H1 (cell line): ENCODE measurements around the gene TXNDC8. TPM values are rescaled to one million over a fixed set of nuclear protein-coding genes. Genes with fewer than 3 reads are reported as not detected.

Experiments
- CTCF ChIA-PET: fragments of 300-600 bp; sonication (Branson Sonifier 250); formaldehyde crosslinking; loops from one replicate; lab custom pipeline; 2021; ENCODE audit not compliant: partially characterized antibody; lab: Charles Lee
- POLR2A ChIA-PET: fragments of 300-600 bp; sonication (Branson Sonifier 250); formaldehyde crosslinking; loops from one replicate; lab custom pipeline; 2021; ENCODE audit warnings: inconsistent platforms; ENCODE audit not compliant: partially characterized antibody; lab: Charles Lee
- DNase-seq, 2 experiments: peaks; one replicate each; pipeline versions ENCODE4 v3.0.0 to v3.0.0-alpha.2; 2010 to 2022; ENCODE audit warnings: low spot score in 2 of 2, low read depth in 1 of 2, mixed read lengths in 1 of 2
- FAIRE-seq: peaks from 2 replicates; lab custom pipeline; 2011; peaks lifted over from hg19 to GRCh38; lab: Jason Lieb, UNC
- H2AFZ ChIP-seq: 2 replicates; pipeline ENCODE4 v1.8.1; 2012; ENCODE audit warnings: low read length, inconsistent platforms
- H2AK5ac ChIP-seq: 2 replicates; pipeline ENCODE4 v1.6.1; 2013; ENCODE audit warnings: low read depth, low read length
- H2BK120ac ChIP-seq: replicated peaks from 2 replicates; pipeline ENCODE3; 2013; ENCODE audit warnings: low read depth, low read length, inconsistent platforms
- H2BK12ac ChIP-seq: 2 replicates; pipeline ENCODE4 v1.6.1; 2013; ENCODE audit warnings: low read depth, low read length
- H2BK15ac ChIP-seq: 2 replicates; pipeline ENCODE4 v1.6.1; 2013; ENCODE audit warnings: low read length
- H2BK20ac ChIP-seq: 2 replicates; pipeline ENCODE4 v1.6.1; 2013; ENCODE audit warnings: low read length
- H2BK5ac ChIP-seq: 2 replicates; pipeline ENCODE4 v1.6.1; 2013; ENCODE audit warnings: low read depth, low read length
- H3K14ac ChIP-seq: 2 replicates; pipeline ENCODE4 v1.6.1; 2013; ENCODE audit warnings: inconsistent platforms; ENCODE audit not compliant: insufficient read length
- H3K18ac ChIP-seq: 2 replicates; pipeline ENCODE4 v1.6.1; 2013; ENCODE audit warnings: low read length; ENCODE audit errors: extremely low read depth
- H3K23ac ChIP-seq: 2 replicates; pipeline ENCODE4 v1.6.1; 2013; ENCODE audit warnings: inconsistent platforms; ENCODE audit not compliant: insufficient read length
- H3K23me2 ChIP-seq: 2 replicates; pipeline ENCODE4 v1.6.1; 2013; ENCODE audit warnings: low read depth, low read length
- H3K27ac ChIP-seq: 2 replicates; pipeline ENCODE4 v1.6.1; 2011; ENCODE audit warnings: low read depth, low read length, inconsistent platforms
- H3K27me3 ChIP-seq, 4 experiments: replicated peaks in 1 of 4; 1 replicate in 1 of 4; 2 replicates in 3 of 4; pipeline versions ENCODE4 v1.6.1 to v1.8.1; 2011 to 2013; ENCODE audit warnings: low read length in 3 of 4, mild to moderate bottlenecking in 3 of 4, inconsistent platforms in 2 of 4, mixed read lengths in 2 of 4, moderate library complexity in 1 of 4; ENCODE audit not compliant: control insufficient read depth in 3 of 4, insufficient read depth in 3 of 4; ENCODE audit errors: extremely low read depth in 1 of 4
- H3K36me3 ChIP-seq, 4 experiments: 2 replicates each; pipeline versions ENCODE4 v1.6.1 to v1.8.1; 2011 to 2013; ENCODE audit warnings: mild to moderate bottlenecking in 4 of 4, low read length in 3 of 4, moderate library complexity in 2 of 4, control low read depth in 1 of 4, inconsistent platforms in 1 of 4; ENCODE audit not compliant: insufficient read depth in 4 of 4, control insufficient read depth in 2 of 4
- H3K4ac ChIP-seq: replicated peaks from 2 replicates; pipeline ENCODE3; 2013; ENCODE audit warnings: low read length, low read depth, mixed read lengths, inconsistent platforms; ENCODE audit not compliant: insufficient read length
- H3K4me1 ChIP-seq, 4 experiments: replicated peaks in 1 of 4; 1 replicate in 1 of 4; 2 replicates in 3 of 4; pipeline versions ENCODE4 v1.6.1 to v1.8.1; 2011 to 2013; ENCODE audit warnings: low read length in 3 of 4, inconsistent platforms in 2 of 4, mixed read lengths in 1 of 4; ENCODE audit not compliant: insufficient read depth in 4 of 4, control insufficient read depth in 3 of 4
- H3K4me2 ChIP-seq, 2 experiments: 2 replicates each; pipeline versions ENCODE4 v1.6.1 to v1.8.1; 2011 to 2013; ENCODE audit warnings: low read depth in 2 of 2, low read length in 2 of 2, control low read depth in 1 of 2, inconsistent platforms in 1 of 2, mild to moderate bottlenecking in 1 of 2; ENCODE audit not compliant: insufficient read depth in 1 of 2
- H3K4me3 ChIP-seq, 4 experiments: fragments of 200-600, 300-600 bp in 1 of 4; sonication (generic), shearing (Covaris generic), sonication (Bioruptor Twin) in 1 of 4; 2 replicates each; pipeline versions ENCODE4 v1.5.1 to v1.8.1; 2011 to 2016; ENCODE audit warnings: low read length in 4 of 4, low read depth in 3 of 4, control low read depth in 2 of 4, inconsistent platforms in 2 of 4, mild to moderate bottlenecking in 2 of 4, mixed read lengths in 1 of 4, moderate library complexity in 1 of 4; ENCODE audit not compliant: insufficient read depth in 2 of 4; ENCODE audit errors: extremely low read depth in 1 of 4
- H3K56ac ChIP-seq: replicated peaks from 2 replicates; pipeline ENCODE3; 2013; ENCODE audit warnings: low read depth, mild to moderate bottlenecking, mixed read lengths, low read length, inconsistent platforms; ENCODE audit not compliant: insufficient read length
- H3K79me1 ChIP-seq: 2 replicates; pipeline ENCODE4 v1.6.1; 2013; ENCODE audit warnings: low read depth, low read length, control low read depth
- H3K79me2 ChIP-seq, 2 experiments: 2 replicates each; pipeline versions ENCODE4 v1.6.1 to v1.8.1; 2012 to 2013; ENCODE audit warnings: low read length in 2 of 2, mild to moderate bottlenecking in 2 of 2, inconsistent platforms in 1 of 2; ENCODE audit not compliant: insufficient read depth in 2 of 2, control insufficient read depth in 1 of 2
- H3K9ac ChIP-seq, 4 experiments: replicated peaks in 1 of 4; 1 replicate in 1 of 4; 2 replicates in 3 of 4; pipeline versions ENCODE4 v1.6.1 to v1.8.1; 2011 to 2013; ENCODE audit warnings: low read depth in 3 of 4, low read length in 3 of 4, control low read depth in 2 of 4, mild to moderate bottlenecking in 2 of 4, moderate library complexity in 2 of 4, inconsistent platforms in 1 of 4; ENCODE audit errors: extremely low read depth in 1 of 4
- H3K9me3 ChIP-seq, 2 experiments: 2 replicates each; pipeline versions ENCODE4 v1.6.1 to v1.8.1; 2012 to 2013; ENCODE audit warnings: mild to moderate bottlenecking in 2 of 2, moderate library complexity in 2 of 2, control low read depth in 1 of 2, inconsistent platforms in 1 of 2, low read depth in 1 of 2, low read length in 1 of 2, mixed read lengths in 1 of 2; ENCODE audit not compliant: insufficient read depth in 2 of 2
- H4K20me1 ChIP-seq, 2 experiments: replicated peaks in 1 of 2; 2 replicates each; pipeline versions ENCODE3 to v1.8.1; 2011 to 2013; ENCODE audit warnings: inconsistent platforms in 2 of 2, low read length in 2 of 2, mild to moderate bottlenecking in 1 of 2; ENCODE audit not compliant: insufficient read depth in 2 of 2, control insufficient read depth in 1 of 2
- H4K5ac ChIP-seq: 2 replicates; pipeline ENCODE4 v1.6.1; 2013; ENCODE audit warnings: low read length, low read depth, mixed read lengths, inconsistent platforms; ENCODE audit not compliant: insufficient read length
- H4K8ac ChIP-seq: 2 replicates; pipeline ENCODE4 v1.8.0; 2013; ENCODE audit warnings: mild to moderate bottlenecking, moderate library complexity, low read length, inconsistent platforms; ENCODE audit not compliant: insufficient read depth; ENCODE audit errors: extremely low read depth
- H4K91ac ChIP-seq: replicated peaks from 2 replicates; pipeline ENCODE3; 2013; ENCODE audit warnings: low read length, mixed read lengths, inconsistent platforms; ENCODE audit not compliant: insufficient read length
- ATF3 ChIP-seq: IDR thresholded peaks from 2 replicates; pipeline ENCODE4 v1.6.1; 2011; ENCODE audit warnings: low read depth, mild to moderate bottlenecking, low read length; ENCODE audit not compliant: insufficient read depth
- TEAD4 ChIP-seq: IDR thresholded peaks from 2 replicates; pipeline ENCODE4 v1.6.1; 2012; ENCODE audit warnings: low read depth, low read length, inconsistent platforms, mixed read lengths
- WGBS, 2 experiments: shearing (Covaris generic) in 1 of 2; methylation state at CpG; one replicate each; pipeline versions ENCODE4 v1.1.6 to v1.1.7; 2013 to 2015; ENCODE audit warnings: low lambda C conversion rate in 2 of 2, mixed read lengths in 2 of 2, inconsistent platforms in 1 of 2, low coverage in 1 of 2, missing lambda C conversion rate in 1 of 2; ENCODE audit not compliant: insufficient replicate concordance in 2 of 2, insufficient coverage in 1 of 2, insufficient read length in 1 of 2; ENCODE audit errors: extremely low coverage in 1 of 2, missing lambda C conversion rate in 1 of 2; 5-methylcytosine and 5-hydroxymethylcytosine counted together
- polyA plus RNA-seq, 7 experiments: library from polyadenylated mRNA; depleted of rRNA in 3 of 7; stranded (reverse) in 5 of 7; unstranded in 2 of 7; fragments of >200 nt in 5 of 7; fragments of 200-250 nt in 2 of 7; gene quantifications; 1 replicate in 5 of 7; 2 replicates in 1 of 7; 4 replicates in 1 of 7; pipeline versions ENCODE4 v1.2.1 to v1.2.3, GENCODE V29; 2011 to 2013; ENCODE audit warnings: missing spikeins in 2 of 7, mixed read lengths in 2 of 7
- total RNA-seq: library from RNA; stranded (reverse); fragmentation: NEBNext Ultra II Directional; extraction: Animal tissue kit (Norgen Biotek cat#: 25700); gene quantifications from 2 replicates; pipeline ENCODE4 v1.2.1, GENCODE V29; 2021

The TXNDC8 gene
- total and polyA plus RNA-seq, 2 of the 8 experiments (the other 6 are each of a cell fraction or from before 2014, with no cell fraction given) = not detected

- no peaks in the 10 kb centered on the region for H3K79me1 ChIP-seq
- H2BK15ac ChIP-seq = no peak overlapping the region
- no peak overlapping the region for H3K4me2 ChIP-seq
- DNase-seq (no peak), FAIRE-seq (no peak)
- H3K79me2 ChIP-seq = no peaks in the 10 kb centered on the region
- no peak overlapping the region for H3K23ac ChIP-seq
- no peak overlapping the region for H3K18ac ChIP-seq
- no peak overlapping the region for H3K9ac ChIP-seq
- TF ChIP-seq ATF3 (no peak), TEAD4 (no peak)
- H3K14ac ChIP-seq = no peak overlapping the region
- no peak overlapping the region for H4K8ac ChIP-seq
- no peak overlapping the region for H4K5ac ChIP-seq
- H3K36me3 ChIP-seq = no peaks in the 10 kb centered on the region
- no peaks in the 10 kb centered on the region for H3K27me3 ChIP-seq
- no peak overlapping the region for H2BK12ac ChIP-seq
- POLR2A ChIA-PET = no interaction called here
- H3K9me3 ChIP-seq = no peaks in the 10 kb centered on the region
- H4K91ac ChIP-seq = no peak overlapping the region
- H3K56ac ChIP-seq = no peak overlapping the region
- no peak overlapping the region for H2AFZ ChIP-seq
- H3K4me1 ChIP-seq = no peaks in the 10 kb centered on the region
- H3K4ac ChIP-seq = no peak overlapping the region
- CTCF ChIA-PET = interaction anchor here (0.6 to 1.2 kb wide), 4 partner anchors 12 to 718 kb away, joined by 3 to 5 read pairs (median 3); no protein-coding TSS in a partner anchor
- no peak overlapping the region for H3K27ac ChIP-seq
- H2BK120ac ChIP-seq = no peak overlapping the region
- H2BK5ac ChIP-seq = no peak overlapping the region
- H4K20me1 ChIP-seq = no peaks in the 10 kb centered on the region
- no peaks in the 10 kb centered on the region for H3K23me2 ChIP-seq
- H2AK5ac ChIP-seq = no peak overlapping the region
- H3K4me3 ChIP-seq = no peak overlapping the region
- WGBS, 2 experiments = 96% methylated on average over 2 of the region's 2 CpGs; no CpG with 5 or more reads in 1 of the 2 experiments
- H2BK20ac ChIP-seq = no peak overlapping the region
Observed at GRCh38 chr9:110364451-110364850, 26.8 kb upstream of the TXNDC8 start.
